Measurements from ENCODE around the gene EVI2A.
"Not testable (repeated sequence)": the region's sequence is repeated elsewhere in the genome, so short reads cannot be mapped to it uniquely, and the experiment has no call there.

EVI2A gene

DNA sequence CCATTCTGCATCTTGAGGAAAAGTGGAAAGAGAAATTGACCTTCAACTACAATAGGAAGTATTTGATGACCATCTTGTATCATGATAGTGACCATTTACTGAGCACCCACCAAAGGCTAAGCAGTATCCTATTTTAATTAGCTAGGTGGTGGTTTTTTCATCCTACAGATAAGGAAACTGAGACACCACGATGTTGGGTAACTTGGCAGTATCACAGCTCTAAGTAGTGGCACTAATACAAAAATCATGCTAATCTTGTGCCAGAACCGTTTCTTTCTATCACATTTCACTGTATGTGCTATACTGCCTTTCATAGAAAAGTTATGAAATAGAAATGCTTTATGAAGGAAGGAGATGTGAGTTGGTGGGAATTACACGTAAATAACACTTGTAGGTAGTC lies 9.9 kb downstream of the EVI2A start:
- DNase-seq, result no peak

- DNase-seq, result no peak
These were observed 10.5 kb downstream of the EVI2A start for GRCh38 chr17:31310886-31311285.

GRCh38 chr17:31310260-31310659 lies 11.2 kb downstream of the EVI2A start:
- DNase-seq, result peak in 1 of 2 experiments; percentile 6

DNA sequence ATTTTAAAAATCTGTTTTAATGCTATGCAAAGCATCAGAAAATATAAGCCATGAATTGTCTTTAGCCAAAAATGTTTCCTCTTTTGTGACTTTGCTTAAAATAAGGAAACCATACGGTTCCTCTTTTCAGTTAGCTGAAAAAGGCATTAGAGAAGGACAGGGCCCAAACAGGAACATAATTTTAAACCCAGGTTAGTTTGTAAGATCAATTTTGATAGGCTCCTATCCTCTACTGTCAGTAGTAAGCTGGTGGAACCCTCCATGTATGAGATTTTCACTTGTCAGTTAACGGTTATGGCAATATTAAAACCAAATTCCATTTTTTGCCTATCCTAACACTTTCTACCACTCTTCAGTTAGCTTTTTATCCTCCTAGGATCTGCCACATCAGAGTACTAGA lies 11.9 kb downstream of the EVI2A start:
- DNase-seq, result peak; percentile 70 to 71

DNA sequence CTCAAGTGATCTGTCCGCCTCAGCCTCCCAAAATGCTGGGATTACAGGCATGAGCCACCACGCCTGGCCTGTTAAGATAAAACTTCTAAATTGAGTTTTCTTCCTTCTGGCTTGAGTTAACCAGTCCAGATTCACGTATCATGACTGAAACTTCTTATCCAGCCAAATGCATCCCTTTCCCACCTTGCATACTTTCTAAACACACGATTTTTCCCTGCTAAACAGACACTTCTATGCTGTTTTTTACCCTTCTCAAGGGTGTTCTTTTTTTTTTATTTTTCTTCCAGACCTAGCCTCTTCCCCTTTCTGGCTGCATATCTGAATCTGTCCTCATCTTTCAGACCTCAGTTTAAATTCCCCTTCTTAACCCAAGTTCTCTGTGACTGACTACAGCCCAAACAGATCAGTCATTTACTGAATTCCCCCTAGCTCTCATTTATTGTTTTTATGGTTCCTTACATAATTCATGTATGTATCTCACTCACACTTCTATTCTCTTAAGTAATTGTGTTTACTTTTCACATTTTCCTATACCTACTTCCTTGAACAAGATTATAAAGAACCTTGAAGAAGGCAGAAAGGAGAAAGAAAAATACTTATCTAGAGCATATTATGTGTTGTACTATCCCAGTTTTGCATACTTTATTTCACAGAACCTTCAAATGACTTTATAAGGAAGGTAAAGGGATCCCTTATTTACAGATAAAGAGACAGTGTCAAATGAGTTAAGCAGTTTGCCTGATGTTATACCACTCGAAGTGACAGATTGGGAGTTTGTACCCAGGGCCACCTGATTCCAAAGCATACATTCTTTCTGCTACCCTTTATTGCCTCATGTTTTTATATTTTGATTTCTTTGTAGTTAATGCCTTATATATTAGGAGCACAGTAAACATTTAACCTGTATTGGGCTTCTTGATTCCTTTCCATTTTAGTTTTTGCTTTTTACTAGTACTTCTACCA lies 12.8 kb downstream of the EVI2A start:
- DNase-seq, result peak in 1 of 2 experiments; percentile 31

DNA sequence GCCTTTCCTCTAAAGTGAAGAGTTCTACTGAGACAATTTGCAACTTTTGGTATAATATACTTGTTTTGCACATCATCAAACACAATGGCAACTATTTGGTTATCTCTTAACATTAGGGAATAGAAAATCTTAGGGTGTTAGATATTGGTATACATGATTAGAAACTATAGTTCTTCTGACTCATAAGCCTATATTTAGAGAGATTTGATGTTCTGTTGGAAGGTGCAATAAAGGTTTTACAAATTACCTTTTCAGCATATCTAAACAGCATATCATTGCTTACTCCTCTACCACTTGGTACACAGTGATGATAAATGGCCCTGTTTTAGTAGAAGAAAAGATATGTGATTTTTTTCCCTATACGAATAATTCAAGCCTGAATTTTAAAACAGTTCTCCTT lies 13.8 kb downstream of the EVI2A start:
- DNase-seq, result no peak

GRCh38 chr17:31299624-31300023 lies 21.8 kb downstream of the EVI2A start:
- no peak for DNase-seq

DNA sequence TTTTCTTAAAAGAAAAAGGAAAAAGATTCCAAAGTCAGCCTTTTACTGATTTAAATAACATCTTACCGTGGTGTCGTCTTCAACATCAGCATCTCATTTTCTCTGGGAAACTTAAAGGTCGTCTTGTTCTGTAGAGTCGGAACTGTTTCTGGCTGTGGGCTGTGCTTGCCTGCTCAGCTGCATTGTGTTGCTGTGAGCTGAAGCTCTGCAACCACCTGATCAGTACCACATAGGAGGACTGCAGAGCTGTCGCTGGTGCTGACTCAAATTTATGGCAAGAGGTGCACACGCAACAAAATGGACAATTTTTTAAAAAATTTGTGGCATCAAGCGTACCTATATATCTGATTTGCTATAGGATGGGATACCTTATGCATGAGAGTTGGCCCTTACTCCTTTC lies 24.3 kb downstream of the EVI2A start, which contains the start of gene OMG:
OMG (minus strand) TSS at position 150 of the 400 bp plus-strand sequence. CDS start 908 bp downstream, outside the sequence.
- DNase-seq, result no peak

DNA sequence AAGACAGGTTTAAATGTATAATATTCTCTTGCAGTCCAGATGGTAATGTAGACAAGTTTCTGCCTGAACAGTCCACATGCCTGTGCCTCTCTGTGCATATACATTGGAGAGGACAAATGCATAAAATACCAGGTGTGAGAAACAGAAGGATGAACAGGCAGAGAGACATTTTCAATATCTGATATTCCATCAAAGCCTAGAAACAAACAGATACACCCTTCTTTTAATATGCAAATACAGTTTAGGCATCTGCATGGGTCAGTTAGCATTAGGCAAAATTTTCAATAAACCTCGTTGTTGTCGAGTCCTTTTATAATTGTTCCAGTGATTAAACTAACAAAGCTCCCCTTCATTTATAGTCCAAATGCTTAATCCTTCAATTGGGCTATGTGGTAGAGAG lies 25.3 kb downstream of the EVI2A start:
- DNase-seq, result no peak

- no peak for DNase-seq
These were observed 25.9 kb downstream of the EVI2A start for GRCh38 chr17:31295489-31295871.

- no peak for DNase-seq
These were observed 26.5 kb downstream of the EVI2A start for GRCh38 chr17:31294820-31295488.

DNA sequence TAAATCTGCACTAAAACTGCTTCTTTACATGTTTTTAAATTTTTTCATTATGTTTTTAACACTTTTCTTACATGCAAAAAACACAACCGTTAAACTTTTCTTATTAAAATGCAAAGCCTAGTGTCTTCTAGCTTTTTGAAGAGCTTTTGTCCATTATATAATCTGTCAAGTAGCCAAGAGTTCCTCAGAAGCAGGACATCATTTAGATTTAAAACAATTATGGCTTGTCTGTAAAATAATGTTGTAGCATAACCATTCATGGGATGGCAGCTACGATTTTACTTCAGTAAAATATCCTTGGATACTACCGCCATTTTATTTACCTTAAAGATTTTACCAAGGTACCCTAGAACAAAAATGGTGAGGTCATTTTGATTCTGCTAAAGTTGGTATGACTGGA lies 27.2 kb downstream of the EVI2A start:
- DNase-seq, result no peak

- DNase-seq, result no peak
These were observed 27.8 kb downstream of the EVI2A start for GRCh38 chr17:31293581-31293980.

DNA sequence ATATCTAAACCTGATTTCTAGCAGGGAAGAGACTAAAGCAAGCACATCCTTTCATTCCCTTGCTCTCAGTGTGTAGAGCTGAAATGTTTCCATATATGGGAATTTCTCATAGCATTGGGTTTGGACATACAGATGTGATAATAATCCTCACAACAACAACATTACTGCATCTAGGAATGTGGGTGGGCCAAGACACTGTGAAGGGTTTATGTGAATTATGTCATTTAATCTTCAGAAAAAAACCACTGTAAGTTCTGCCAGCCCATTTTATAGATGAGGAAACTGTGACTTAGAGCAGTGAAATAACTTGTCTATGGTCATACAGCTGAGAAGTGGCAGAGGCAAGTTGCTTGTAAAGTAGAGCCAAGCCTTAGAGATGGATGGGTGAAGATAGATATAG lies 29.6 kb downstream of the EVI2A start:
- DNase-seq, result no peak

GRCh38 chr17:31289790-31290189 lies 31.6 kb downstream of the EVI2A start:
- no peak for DNase-seq

GRCh38 chr17:31287932-31288331 lies 33.5 kb downstream of the EVI2A start:
- DNase-seq, result not testable (repeated sequence)

DNA sequence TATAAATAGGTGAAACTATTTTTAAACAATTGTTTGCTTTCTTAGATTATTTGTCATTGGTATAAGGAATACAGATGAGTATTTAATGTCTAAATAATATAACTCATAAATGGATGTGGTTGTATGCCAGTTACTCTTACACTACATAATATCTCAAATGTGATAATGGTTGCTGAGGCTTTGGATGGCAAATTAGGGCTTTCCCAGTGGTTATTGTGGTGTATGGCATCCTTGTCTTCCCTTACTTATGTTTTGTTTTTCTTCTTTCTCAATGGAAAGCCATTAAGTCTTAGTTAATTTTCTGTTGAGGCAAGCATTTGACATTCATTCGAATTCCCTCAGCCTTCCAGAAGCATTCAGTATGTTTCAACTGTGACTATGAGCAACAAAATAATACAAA lies 34.8 kb downstream of the EVI2A start:
- no peak for DNase-seq

GRCh38 chr17:31283841-31284240 lies 37.6 kb downstream of the EVI2A start:
- DNase-seq, result no peak

GRCh38 chr17:31281061-31281460 lies 40.4 kb downstream of the EVI2A start:
- DNase-seq, result no peak

GRCh38 chr17:31279401-31279800 lies 42.0 kb downstream of the EVI2A start:
- DNase-seq, result no peak

GRCh38 chr17:31275116-31275515 lies 46.3 kb downstream of the EVI2A start:
- DNase-seq, result no peak

GRCh38 chr17:31274252-31274651 lies 47.2 kb downstream of the EVI2A start:
- peak; percentile 35 to 61 for DNase-seq

- no peak for DNase-seq
These were observed 47.9 kb downstream of the EVI2A start for GRCh38 chr17:31273516-31273915.

- no peak for DNase-seq
These were observed 48.6 kb downstream of the EVI2A start for GRCh38 chr17:31272803-31273202.

All from AML-193 (cell line).